DOHH2 (cell line): ENCODE data around the gene GPRC5A.

Experiments
- H3F3A ChIP-seq: fragments of 200-600 bp; sonication (generic), shearing (Covaris generic); 2 replicates; pipeline ENCODE4 v1.6.0; 2016; ENCODE audit warnings: antibody characterized with exemption, mild to moderate bottlenecking; ENCODE audit not compliant: control insufficient read depth, insufficient read depth
- H3K27ac ChIP-seq: fragments of 200-600 bp; sonication (generic); 2 replicates; pipeline ENCODE4 v1.5.1; 2014; ENCODE audit warnings: low read depth, mild to moderate bottlenecking, low read length, moderate library complexity
- H3K27me3 ChIP-seq: fragments of 200-600 bp; sonication (generic); 2 replicates; pipeline ENCODE4 v1.6.1; 2014; ENCODE audit warnings: mild to moderate bottlenecking, low read length, mixed read lengths; ENCODE audit not compliant: control insufficient read depth
- H3K36me3 ChIP-seq: fragments of 200-600 bp; sonication (generic); 2 replicates; pipeline ENCODE4 v1.6.1; 2014; ENCODE audit warnings: mild to moderate bottlenecking, low read length, moderate library complexity, mixed read lengths; ENCODE audit not compliant: control insufficient read depth
- H3K4me1 ChIP-seq: fragments of 200-600 bp; sonication (generic); 2 replicates; pipeline ENCODE4 v1.6.1; 2014; ENCODE audit warnings: mild to moderate bottlenecking, low read length, mixed read lengths; ENCODE audit not compliant: control insufficient read depth
- H3K4me2 ChIP-seq: fragments of 200-600 bp; sonication (generic); 2 replicates; pipeline ENCODE4 v1.6.0; 2014; ENCODE audit warnings: mild to moderate bottlenecking, low read length, moderate library complexity
- H3K4me3 ChIP-seq: fragments of 200-600 bp; sonication (generic); 2 replicates; pipeline ENCODE4 v1.5.1; 2014; ENCODE audit warnings: mild to moderate bottlenecking, low read length, mixed read lengths
- H3K79me2 ChIP-seq: fragments of 200-600 bp; sonication (generic); 2 replicates; pipeline ENCODE4 v1.6.1; 2014; ENCODE audit warnings: mild to moderate bottlenecking, low read length, mixed read lengths; ENCODE audit not compliant: control insufficient read depth
- H3K9me2 ChIP-seq: fragments of 200-600 bp; sonication (generic); replicated peaks from 2 replicates; pipeline ENCODE4 v1.6.1; 2014; ENCODE audit warnings: mild to moderate bottlenecking, low read length, mixed read lengths; ENCODE audit not compliant: control insufficient read depth
- H3K9me3 ChIP-seq: fragments of 200-600 bp; sonication (generic); 2 replicates; pipeline ENCODE4 v1.6.1; 2014; ENCODE audit warnings: antibody characterized with exemption, low read length, mixed read lengths; ENCODE audit not compliant: control insufficient read depth, insufficient read depth
- H4K20me1 ChIP-seq: fragments of 200-600 bp; sonication (generic); 2 replicates; pipeline ENCODE4 v1.6.0; 2014; ENCODE audit warnings: low read depth, mild to moderate bottlenecking, antibody characterized with exemption, low read length, moderate library complexity; ENCODE audit not compliant: control insufficient read depth, insufficient read depth
- CTCF ChIP-seq: fragments of 200-600 bp; sonication (generic); IDR thresholded peaks from one replicate; pipeline ENCODE4 v1.5.1; 2014; ENCODE audit warnings: antibody characterized with exemption, mild to moderate bottlenecking, low read depth, low read length; ENCODE audit not compliant: poor library complexity, severe bottlenecking
- EZH2phosphoT487 ChIP-seq: fragments of 200-600 bp; sonication (generic); IDR thresholded peaks from 2 replicates; pipeline ENCODE4 v1.6.1; 2017; ENCODE audit warnings: borderline replicate concordance, mild to moderate bottlenecking, antibody characterized with exemption, low read length, moderate library complexity, mixed read lengths

The GPRC5A gene

GRCh38 chr12:12915656-12916055 lies 24.3 kb downstream of the GPRC5A start:
- TF ChIP-seq EZH2phosphoT487 (no peak), CTCF (no peak)
- H3F3A ChIP-seq, result no peaks in the 10 kb centered on the region

GRCh38 chr12:12916135-12916944 lies 25.0 kb downstream of the GPRC5A start:
- no peaks in the 10 kb centered on the region for H4K20me1 ChIP-seq
- H3K27me3 ChIP-seq, result peaks cover 9% of the 10 kb centered on the region
- H3K27ac ChIP-seq, result no peak overlapping the region
- H3K9me2 ChIP-seq, result no peaks in the 10 kb centered on the region
- TF ChIP-seq EZH2phosphoT487 (no peak), CTCF (peak; percentile 95)
- no peak overlapping the region for H3K4me2 ChIP-seq
- H3K9me3 ChIP-seq, result no peaks in the 10 kb centered on the region
- H3K4me3 ChIP-seq, result no peak overlapping the region
- H3K4me1 ChIP-seq, result no peaks in the 10 kb centered on the region
- H3K36me3 ChIP-seq, result no peaks in the 10 kb centered on the region
- H3F3A ChIP-seq, result no peaks in the 10 kb centered on the region
- H3K79me2 ChIP-seq, result no peaks in the 10 kb centered on the region

More at GRCh38 chr12:12915656-12916055, 24.3 kb downstream of the GPRC5A start:
- Histone ChIP-seq H3K4me1 (peaks cover under 1% of the 10 kb centered on the region; the same call in 1 of the 2 replicates), H3K79me2 (no peaks in the 10 kb centered on the region), H3K9me3 (no peaks in the 10 kb centered on the region), H4K20me1 (no peaks in the 10 kb centered on the region), H3K27me3 (peaks cover 9% of the 10 kb centered on the region), H3K9me2 (no peaks in the 10 kb centered on the region), H3K36me3 (no peaks in the 10 kb centered on the region), H3K4me2 (no peak overlapping the region), H3K27ac (no peak overlapping the region), H3K4me3 (no peak overlapping the region)

- H3K4me2 ChIP-seq, result no peak overlapping the region
- H3K9me3 ChIP-seq, result no peaks in the 10 kb centered on the region
- no peaks in the 10 kb centered on the region for H3K4me1 ChIP-seq
- no peaks in the 10 kb centered on the region for H3F3A ChIP-seq
- H3K27me3 ChIP-seq, result peaks cover 9% of the 10 kb centered on the region
- H3K4me3 ChIP-seq, result no peak overlapping the region
- no peak overlapping the region for H3K27ac ChIP-seq
- no peaks in the 10 kb centered on the region for H3K79me2 ChIP-seq
- H3K9me2 ChIP-seq, result no peaks in the 10 kb centered on the region
- TF ChIP-seq CTCF (no peak), EZH2phosphoT487 (no peak)
- no peaks in the 10 kb centered on the region for H4K20me1 ChIP-seq
- H3K36me3 ChIP-seq, result no peaks in the 10 kb centered on the region
These were observed 26.2 kb downstream of the GPRC5A start for GRCh38 chr12:12917517-12917916.
